BE2C (cell line): ENCODE results near the gene YPEL1.

Experiments
- DNase-seq: peaks from one replicate; pipeline ENCODE4 v3.0.0-alpha.2; 2020
- H3K27me3 ChIP-seq: fragments of 250-450 bp; sonication (Bioruptor Pico); 2 replicates; pipeline ENCODE4 v1.5.1; 2020; ENCODE audit warnings: mild to moderate bottlenecking
- H3K36me3 ChIP-seq: fragments of 250-450 bp; sonication (Bioruptor Pico); 2 replicates; pipeline ENCODE4 v1.5.1; 2020; ENCODE audit warnings: mild to moderate bottlenecking
- H3K4me1 ChIP-seq: fragments of 250-450 bp; sonication (Bioruptor Pico); 2 replicates; pipeline ENCODE4 v1.5.1; 2020
- H3K4me3 ChIP-seq: 2 replicates; pipeline ENCODE4 v1.5.1; 2011; ENCODE audit warnings: low read depth, low read length
- H3K9me3 ChIP-seq: fragments of 250-450 bp; sonication (Bioruptor Pico); 2 replicates; pipeline ENCODE4 v1.5.1; 2020
- TF ChIP-seq, protein P1 (sequence below): IDR thresholded peaks from 2 replicates; pipeline ENCODE4 v1.5.1; 2012; ENCODE audit warnings: mild to moderate bottlenecking, low read depth, low read length

The YPEL1 gene

DNA sequence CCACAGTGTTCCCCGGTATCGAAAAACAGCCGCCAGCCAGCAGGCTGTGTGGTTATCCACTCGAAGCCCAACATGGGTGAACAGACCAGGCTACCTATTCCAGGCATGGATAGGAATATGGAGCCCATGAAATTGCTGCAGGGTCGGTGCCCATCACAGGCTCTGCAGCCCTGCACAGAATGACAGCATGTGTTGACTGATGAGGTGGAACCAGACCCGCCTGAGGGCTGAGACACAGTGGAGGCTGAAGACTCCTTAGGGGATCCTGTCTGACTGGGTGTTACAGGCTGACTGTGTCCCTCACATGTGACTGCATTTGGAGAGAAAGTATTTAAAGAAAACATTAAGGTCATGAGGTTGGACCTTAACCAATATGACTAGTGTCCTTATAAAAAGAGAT is 6.2 kb upstream of the YPEL1 start:
- no peak overlapping the region for H3K4me3 ChIP-seq
- no peaks in the 10 kb centered on the region for H3K36me3 ChIP-seq
- DNase-seq = no peak
- no peaks in the 10 kb centered on the region for H3K9me3 ChIP-seq
- no peaks in the 10 kb centered on the region for H3K27me3 ChIP-seq
- TF ChIP-seq, protein P1, sequence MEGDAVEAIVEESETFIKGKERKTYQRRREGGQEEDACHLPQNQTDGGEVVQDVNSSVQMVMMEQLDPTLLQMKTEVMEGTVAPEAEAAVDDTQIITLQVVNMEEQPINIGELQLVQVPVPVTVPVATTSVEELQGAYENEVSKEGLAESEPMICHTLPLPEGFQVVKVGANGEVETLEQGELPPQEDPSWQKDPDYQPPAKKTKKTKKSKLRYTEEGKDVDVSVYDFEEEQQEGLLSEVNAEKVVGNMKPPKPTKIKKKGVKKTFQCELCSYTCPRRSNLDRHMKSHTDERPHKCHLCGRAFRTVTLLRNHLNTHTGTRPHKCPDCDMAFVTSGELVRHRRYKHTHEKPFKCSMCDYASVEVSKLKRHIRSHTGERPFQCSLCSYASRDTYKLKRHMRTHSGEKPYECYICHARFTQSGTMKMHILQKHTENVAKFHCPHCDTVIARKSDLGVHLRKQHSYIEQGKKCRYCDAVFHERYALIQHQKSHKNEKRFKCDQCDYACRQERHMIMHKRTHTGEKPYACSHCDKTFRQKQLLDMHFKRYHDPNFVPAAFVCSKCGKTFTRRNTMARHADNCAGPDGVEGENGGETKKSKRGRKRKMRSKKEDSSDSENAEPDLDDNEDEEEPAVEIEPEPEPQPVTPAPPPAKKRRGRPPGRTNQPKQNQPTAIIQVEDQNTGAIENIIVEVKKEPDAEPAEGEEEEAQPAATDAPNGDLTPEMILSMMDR = no peak
- no peaks in the 10 kb centered on the region for H3K4me1 ChIP-seq

GRCh38 chr22:21741059-21741458 is 5.5 kb upstream of the YPEL1 start:
- no peaks in the 10 kb centered on the region for H3K4me1 ChIP-seq

GRCh38 chr22:21739828-21740377 is 4.3 kb upstream of the YPEL1 start:
- TF ChIP-seq, protein P1 = no peak
- Histone ChIP-seq H3K9me3 (peaks cover 4% of the 10 kb centered on the region), H3K27me3 (no peaks in the 10 kb centered on the region), H3K4me3 (no peak overlapping the region), H3K36me3 (no peaks in the 10 kb centered on the region), H3K4me1 (no peaks in the 10 kb centered on the region)
- DNase-seq = no peak

More at GRCh38 chr22:21741059-21741458, 5.5 kb upstream of the YPEL1 start:
- no peak overlapping the region for H3K4me3 ChIP-seq
- no peaks in the 10 kb centered on the region for H3K27me3 ChIP-seq
- H3K9me3 ChIP-seq = peaks cover 2% of the 10 kb centered on the region
- no peak for DNase-seq
- TF ChIP-seq, protein P1 = no peak
- H3K36me3 ChIP-seq = no peaks in the 10 kb centered on the region

GRCh38 chr22:21738966-21739365 is 3.4 kb upstream of the YPEL1 start:
- TF ChIP-seq, protein P1 = no peak
- H3K9me3 ChIP-seq = peaks cover 4% of the 10 kb centered on the region
- no peaks in the 10 kb centered on the region for H3K4me1 ChIP-seq
- DNase-seq = no peak
- H3K4me3 ChIP-seq = no peak overlapping the region
- H3K36me3 ChIP-seq = no peaks in the 10 kb centered on the region
- H3K27me3 ChIP-seq = no peaks in the 10 kb centered on the region

DNA sequence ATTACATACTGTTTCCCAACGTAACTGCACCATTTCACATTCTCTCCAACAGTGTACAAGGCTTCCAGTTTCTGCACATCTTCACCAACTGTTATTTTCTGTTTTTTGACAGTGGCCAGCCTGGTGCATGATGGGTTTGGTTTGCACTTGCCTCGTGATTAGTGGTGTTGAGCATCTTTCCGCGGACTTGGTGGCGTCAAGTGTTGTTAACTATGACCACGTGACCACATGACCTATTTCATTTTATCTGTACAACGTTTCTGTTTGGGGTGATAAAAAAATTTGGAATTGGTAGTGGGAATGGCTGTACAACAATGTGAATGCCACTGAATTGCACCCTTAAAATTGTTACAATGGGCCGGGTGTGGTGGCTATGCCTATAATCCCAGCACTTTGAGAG is 2.5 kb upstream of the YPEL1 start:
- Histone ChIP-seq H3K36me3 (no peaks in the 10 kb centered on the region), H3K4me1 (no peaks in the 10 kb centered on the region), H3K9me3 (peaks cover 4% of the 10 kb centered on the region), H3K4me3 (no peak overlapping the region), H3K27me3 (no peaks in the 10 kb centered on the region; the same call in 1 of the 2 replicates)
- TF ChIP-seq, protein P1 = no peak
- no peak for DNase-seq

GRCh38 chr22:21736948-21737347 is 1.4 kb upstream of the YPEL1 start:
- Histone ChIP-seq H3K9me3 (peaks cover 4% of the 10 kb centered on the region), H3K4me1 (no peaks in the 10 kb centered on the region), H3K27me3 (no peaks in the 10 kb centered on the region; the same call in 1 of the 2 replicates), H3K36me3 (no peaks in the 10 kb centered on the region), H3K4me3 (no peak overlapping the region)
- no peak for DNase-seq
- TF ChIP-seq, protein P1 = no peak
